Endothelial cell (in vitro differentiated cells): ENCODE data around the gene CDC42EP3. TPM values are rescaled to one million over a fixed set of nuclear protein-coding genes. Genes with fewer than 3 reads are reported as not detected.
A peak's percentile ranks its signal among the peaks of the same experiment; 100 is the strongest.

Source experiments
- DNase-seq: peaks from one replicate; pipeline ENCODE4 v3.0.0; 2021; ENCODE audit warnings: low spot score
- H3K27ac Mint-ChIP-seq: one replicate; pipeline ENCODE4 v1.8.0; 2021; ENCODE audit warnings: mixed read lengths, inconsistent platforms; ENCODE audit not compliant: unreplicated experiment
- H3K27me3 Mint-ChIP-seq: one replicate; pipeline ENCODE4 v1.8.0; 2021; ENCODE audit warnings: mild to moderate bottlenecking, moderate library complexity, mixed read lengths, inconsistent platforms; ENCODE audit not compliant: unreplicated experiment
- H3K36me3 Mint-ChIP-seq: one replicate; pipeline ENCODE4 v1.8.0; 2021; ENCODE audit warnings: mild to moderate bottlenecking, low read depth, mixed read lengths, inconsistent platforms; ENCODE audit not compliant: unreplicated experiment
- H3K4me1 Mint-ChIP-seq: one replicate; pipeline ENCODE4 v1.8.0; 2021; ENCODE audit warnings: mild to moderate bottlenecking, mixed read lengths, inconsistent platforms; ENCODE audit not compliant: unreplicated experiment
- H3K4me3 Mint-ChIP-seq: one replicate; pipeline ENCODE4 v1.8.0; 2021; ENCODE audit warnings: mild to moderate bottlenecking, mixed read lengths, inconsistent platforms; ENCODE audit not compliant: unreplicated experiment
- H3K9me3 Mint-ChIP-seq: one replicate; pipeline ENCODE4 v1.8.0; 2021; ENCODE audit warnings: mixed read lengths, inconsistent platforms; ENCODE audit not compliant: unreplicated experiment
- total RNA-seq: library from RNA; stranded (reverse); fragmentation: NEBNext Ultra II Directional; extraction: Animal tissue kit (Norgen Biotek cat#: 25700); gene quantifications from one replicate; pipeline ENCODE4 v1.2.1, GENCODE V29; 2021; ENCODE audit not compliant: unreplicated experiment
- TF ChIP-seq, protein P1 (sequence below): fragments of 200-600 bp; sonication (generic); IDR thresholded peaks from one replicate; pipeline ENCODE4 v1.5.0; 2021; ENCODE audit warnings: antibody characterized with exemption; ENCODE audit not compliant: unreplicated experiment

The CDC42EP3 gene
- total RNA-seq, 1 donor from 2014 or later, result 53.1 TPM

DNA sequence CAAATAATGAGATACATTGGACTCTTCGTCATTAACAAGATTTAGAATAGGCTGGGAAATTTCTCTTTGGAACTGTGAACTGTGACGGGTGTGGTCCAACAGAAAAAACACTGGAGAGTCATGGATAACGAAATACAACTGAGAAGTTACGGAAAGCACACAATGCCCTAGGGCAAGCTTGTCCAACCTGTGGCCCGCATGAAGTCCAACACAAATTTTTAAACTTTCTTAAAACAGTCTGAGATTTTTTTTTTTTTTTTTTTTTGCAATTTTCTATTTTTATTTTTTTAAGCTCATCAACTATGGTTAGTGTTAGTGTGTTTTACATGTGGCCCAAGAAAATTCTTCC lies 27.7 kb downstream of the CDC42EP3 start:
- peaks cover 58% of the 10 kb centered on the region for H3K36me3 Mint-ChIP-seq

DNA sequence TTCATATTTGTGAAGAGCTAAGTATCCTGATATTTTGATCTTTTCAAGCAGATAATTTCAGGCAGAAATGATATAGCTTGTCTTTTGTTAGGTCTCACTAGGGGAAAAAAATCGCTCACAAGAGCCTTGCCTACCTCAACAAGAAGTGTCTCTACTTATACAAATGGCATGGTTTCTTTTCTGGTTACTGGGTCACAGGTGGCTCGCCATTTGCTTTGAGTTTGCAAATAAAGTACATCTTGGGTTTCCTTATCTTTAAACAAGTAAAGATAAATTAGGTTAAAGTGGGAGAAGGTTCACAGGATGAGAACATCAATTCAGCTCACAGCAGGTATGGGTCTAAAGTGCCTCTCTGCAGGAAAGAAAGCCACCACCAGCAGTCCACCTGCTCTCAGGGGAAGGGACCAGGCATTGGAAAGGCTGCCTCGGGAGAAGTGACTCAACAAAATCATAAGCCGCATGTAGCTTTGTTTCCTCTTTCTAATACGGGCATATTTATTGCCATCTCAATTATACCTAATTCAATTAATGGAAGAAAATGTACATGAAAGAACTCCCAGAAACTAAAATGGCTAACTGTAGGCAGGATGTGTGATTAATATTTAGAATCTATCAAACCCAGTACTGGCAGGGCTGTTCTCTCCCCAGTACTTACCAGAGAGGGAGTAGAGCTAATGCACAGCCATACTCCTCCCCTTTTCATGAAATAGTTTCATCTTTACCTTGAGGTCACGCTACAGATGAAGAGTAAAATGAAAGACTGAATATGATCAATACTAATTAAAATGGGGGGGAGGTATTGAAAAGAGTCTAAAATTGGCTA lies 28.3 kb downstream of the CDC42EP3 start:
- TF ChIP-seq, protein P1, sequence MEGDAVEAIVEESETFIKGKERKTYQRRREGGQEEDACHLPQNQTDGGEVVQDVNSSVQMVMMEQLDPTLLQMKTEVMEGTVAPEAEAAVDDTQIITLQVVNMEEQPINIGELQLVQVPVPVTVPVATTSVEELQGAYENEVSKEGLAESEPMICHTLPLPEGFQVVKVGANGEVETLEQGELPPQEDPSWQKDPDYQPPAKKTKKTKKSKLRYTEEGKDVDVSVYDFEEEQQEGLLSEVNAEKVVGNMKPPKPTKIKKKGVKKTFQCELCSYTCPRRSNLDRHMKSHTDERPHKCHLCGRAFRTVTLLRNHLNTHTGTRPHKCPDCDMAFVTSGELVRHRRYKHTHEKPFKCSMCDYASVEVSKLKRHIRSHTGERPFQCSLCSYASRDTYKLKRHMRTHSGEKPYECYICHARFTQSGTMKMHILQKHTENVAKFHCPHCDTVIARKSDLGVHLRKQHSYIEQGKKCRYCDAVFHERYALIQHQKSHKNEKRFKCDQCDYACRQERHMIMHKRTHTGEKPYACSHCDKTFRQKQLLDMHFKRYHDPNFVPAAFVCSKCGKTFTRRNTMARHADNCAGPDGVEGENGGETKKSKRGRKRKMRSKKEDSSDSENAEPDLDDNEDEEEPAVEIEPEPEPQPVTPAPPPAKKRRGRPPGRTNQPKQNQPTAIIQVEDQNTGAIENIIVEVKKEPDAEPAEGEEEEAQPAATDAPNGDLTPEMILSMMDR, result no peak
- H3K4me1 Mint-ChIP-seq, result peaks cover 38% of the 10 kb centered on the region
- no peak for DNase-seq
- H3K36me3 Mint-ChIP-seq, result peaks cover 52% of the 10 kb centered on the region
- peak overlapping the region; percentile 33 for H3K4me3 Mint-ChIP-seq
- H3K27me3 Mint-ChIP-seq, result peaks cover 2% of the 10 kb centered on the region
- H3K9me3 Mint-ChIP-seq, result no peaks in the 10 kb centered on the region
- no peak overlapping the region for H3K27ac Mint-ChIP-seq

More for the DNA sequence above, 27.7 kb downstream of the CDC42EP3 start:
- TF ChIP-seq, protein P1, result no peak
- peaks cover 2% of the 10 kb centered on the region for H3K27me3 Mint-ChIP-seq
- H3K27ac Mint-ChIP-seq, result no peak overlapping the region
- peaks cover 42% of the 10 kb centered on the region for H3K4me1 Mint-ChIP-seq
- H3K4me3 Mint-ChIP-seq, result peak overlapping the region; percentile 33
- no peaks in the 10 kb centered on the region for H3K9me3 Mint-ChIP-seq
- DNase-seq, result no peak

DNA sequence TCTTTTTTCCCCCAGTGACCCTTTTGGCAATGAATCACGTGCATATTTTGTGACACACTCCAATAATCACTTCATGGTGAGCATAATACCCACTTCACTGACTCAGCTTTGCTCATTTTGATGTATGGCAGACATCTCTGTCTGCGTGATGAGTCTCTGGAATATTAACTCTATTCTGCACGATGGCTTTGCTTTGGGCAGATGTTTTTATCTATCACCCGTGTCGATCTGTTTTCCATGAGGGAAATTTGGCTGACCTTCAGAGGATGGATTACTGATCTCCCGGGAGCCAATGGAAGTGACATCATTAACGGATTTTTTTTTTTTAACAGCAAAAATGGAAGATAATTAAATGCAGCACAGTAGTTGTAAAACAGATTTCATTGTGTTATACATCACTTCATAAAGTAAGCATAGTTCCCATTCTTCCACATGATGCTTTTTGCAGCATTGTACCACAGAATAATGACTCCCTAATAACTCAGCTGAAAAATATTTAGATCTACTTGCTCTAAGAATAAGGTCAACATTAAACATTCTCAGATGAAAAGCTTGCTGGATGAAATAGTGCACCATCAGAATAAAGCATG lies 29.8 kb downstream of the CDC42EP3 start:
- H3K4me1 Mint-ChIP-seq, result peaks cover 29% of the 10 kb centered on the region
- no peak for DNase-seq
- no peaks in the 10 kb centered on the region for H3K9me3 Mint-ChIP-seq
- no peak overlapping the region for H3K27ac Mint-ChIP-seq
- H3K4me3 Mint-ChIP-seq, result peak overlapping the region; percentile 12
- TF ChIP-seq, protein P1, result no peak
- H3K27me3 Mint-ChIP-seq, result peaks cover 2% of the 10 kb centered on the region
- H3K36me3 Mint-ChIP-seq, result peaks cover 39% of the 10 kb centered on the region

DNA sequence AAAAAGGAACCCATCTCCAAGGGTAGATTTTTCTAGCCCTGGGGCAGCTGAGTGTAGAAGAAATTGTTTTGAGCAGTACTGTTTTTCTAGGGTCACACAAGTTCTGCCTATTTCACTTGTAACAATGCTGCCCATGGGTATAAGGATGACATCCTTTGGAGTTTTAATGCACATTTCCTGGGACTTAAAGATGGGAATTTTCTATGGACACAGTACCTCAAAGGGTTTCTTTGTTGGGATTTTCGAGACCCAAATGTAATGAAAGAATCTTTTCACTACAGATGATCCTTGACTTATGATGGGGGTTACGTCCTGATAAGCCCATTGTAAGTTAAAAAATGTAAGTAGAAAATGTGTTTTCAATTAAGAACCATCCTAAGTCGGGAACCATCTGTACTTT lies 31.8 kb downstream of the CDC42EP3 start:
- no peak overlapping the region for H3K4me3 Mint-ChIP-seq

More for the DNA sequence above, 31.8 kb downstream of the CDC42EP3 start:
- no peak for DNase-seq
- Mint-ChIP-seq H3K9me3 (no peaks in the 10 kb centered on the region), H3K27ac (no peak overlapping the region), H3K4me1 (peaks cover 20% of the 10 kb centered on the region), H3K36me3 (peaks cover 26% of the 10 kb centered on the region), H3K27me3 (peaks cover 3% of the 10 kb centered on the region)
- TF ChIP-seq, protein P1, result no peak
